ENCODE measurements around the gene SPEG.

- TF ChIP-seq, protein P1, sequence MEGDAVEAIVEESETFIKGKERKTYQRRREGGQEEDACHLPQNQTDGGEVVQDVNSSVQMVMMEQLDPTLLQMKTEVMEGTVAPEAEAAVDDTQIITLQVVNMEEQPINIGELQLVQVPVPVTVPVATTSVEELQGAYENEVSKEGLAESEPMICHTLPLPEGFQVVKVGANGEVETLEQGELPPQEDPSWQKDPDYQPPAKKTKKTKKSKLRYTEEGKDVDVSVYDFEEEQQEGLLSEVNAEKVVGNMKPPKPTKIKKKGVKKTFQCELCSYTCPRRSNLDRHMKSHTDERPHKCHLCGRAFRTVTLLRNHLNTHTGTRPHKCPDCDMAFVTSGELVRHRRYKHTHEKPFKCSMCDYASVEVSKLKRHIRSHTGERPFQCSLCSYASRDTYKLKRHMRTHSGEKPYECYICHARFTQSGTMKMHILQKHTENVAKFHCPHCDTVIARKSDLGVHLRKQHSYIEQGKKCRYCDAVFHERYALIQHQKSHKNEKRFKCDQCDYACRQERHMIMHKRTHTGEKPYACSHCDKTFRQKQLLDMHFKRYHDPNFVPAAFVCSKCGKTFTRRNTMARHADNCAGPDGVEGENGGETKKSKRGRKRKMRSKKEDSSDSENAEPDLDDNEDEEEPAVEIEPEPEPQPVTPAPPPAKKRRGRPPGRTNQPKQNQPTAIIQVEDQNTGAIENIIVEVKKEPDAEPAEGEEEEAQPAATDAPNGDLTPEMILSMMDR (IDR thresholded peaks at IDR 0.05) = no peak
- no peak for TF ChIP-seq POLR2A (IDR thresholded peaks at IDR 0.05)
Measured at GRCh38 chr2:219462349-219462748, 27.7 kb downstream of the SPEG start.

All from body of pancreas (tissue), 4 donors.